ENCODE results near the gene ETV3L.

The ETV3L gene

GRCh38 chr1:157098519-157098918 lies 1.1 kb downstream of the ETV3L start:
- Histone ChIP-seq H3K4me1 (ENCODE audit: low read depth, poor library complexity, severe bottlenecking) (no peaks in the 10 kb centered on the region), H3K27me3 (ENCODE audit: insufficient read depth, low read depth) (no peaks in the 10 kb centered on the region), H3K27ac (no peak overlapping the region), H3K79me2 (ENCODE audit: insufficient read depth, low read depth) (no peaks in the 10 kb centered on the region), H3K4me3 (IDR thresholded peaks at IDR 0.05; ENCODE audit: insufficient read depth, low read depth, low read length) (no peak overlapping the region), H3K36me3 (ENCODE audit: insufficient read depth) (no peaks in the 10 kb centered on the region), H4K20me1 (ENCODE audit: insufficient read depth) (no peaks in the 10 kb centered on the region), H2AFZ (ENCODE audit: low read depth) (no peak overlapping the region), H3K9ac (no peak overlapping the region), H3K4me2 (no peak overlapping the region)
- TF ChIP-seq, protein P1, sequence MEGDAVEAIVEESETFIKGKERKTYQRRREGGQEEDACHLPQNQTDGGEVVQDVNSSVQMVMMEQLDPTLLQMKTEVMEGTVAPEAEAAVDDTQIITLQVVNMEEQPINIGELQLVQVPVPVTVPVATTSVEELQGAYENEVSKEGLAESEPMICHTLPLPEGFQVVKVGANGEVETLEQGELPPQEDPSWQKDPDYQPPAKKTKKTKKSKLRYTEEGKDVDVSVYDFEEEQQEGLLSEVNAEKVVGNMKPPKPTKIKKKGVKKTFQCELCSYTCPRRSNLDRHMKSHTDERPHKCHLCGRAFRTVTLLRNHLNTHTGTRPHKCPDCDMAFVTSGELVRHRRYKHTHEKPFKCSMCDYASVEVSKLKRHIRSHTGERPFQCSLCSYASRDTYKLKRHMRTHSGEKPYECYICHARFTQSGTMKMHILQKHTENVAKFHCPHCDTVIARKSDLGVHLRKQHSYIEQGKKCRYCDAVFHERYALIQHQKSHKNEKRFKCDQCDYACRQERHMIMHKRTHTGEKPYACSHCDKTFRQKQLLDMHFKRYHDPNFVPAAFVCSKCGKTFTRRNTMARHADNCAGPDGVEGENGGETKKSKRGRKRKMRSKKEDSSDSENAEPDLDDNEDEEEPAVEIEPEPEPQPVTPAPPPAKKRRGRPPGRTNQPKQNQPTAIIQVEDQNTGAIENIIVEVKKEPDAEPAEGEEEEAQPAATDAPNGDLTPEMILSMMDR (conservative IDR thresholded peaks at IDR 0.05; ENCODE audit: low read depth, low read length) = no peak

DNA sequence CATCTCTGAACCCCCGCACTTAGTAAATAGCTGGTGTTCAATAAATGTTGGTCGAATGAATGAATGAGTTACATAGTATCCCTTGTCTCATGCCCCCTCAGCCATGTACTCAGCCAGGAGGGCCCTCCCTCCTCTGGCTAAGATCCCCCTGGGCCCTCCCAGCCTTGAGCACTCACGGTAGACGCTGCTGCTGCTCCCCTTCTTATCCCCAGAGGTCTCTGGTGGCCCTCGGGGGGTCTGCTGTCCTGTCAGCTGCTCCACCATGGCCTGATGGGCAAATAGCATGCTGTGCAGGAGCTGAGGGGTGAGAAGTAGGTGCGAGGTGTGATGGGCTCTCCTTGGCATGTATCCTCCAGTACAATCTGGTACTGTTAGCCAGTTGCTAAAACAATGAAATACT lies 1.9 kb downstream of the ETV3L start:
- no peaks in the 10 kb centered on the region for H3K4me1 ChIP-seq (ENCODE audit: low read depth, poor library complexity, severe bottlenecking)
- no peak overlapping the region for H3K4me2 ChIP-seq
- H3K9ac ChIP-seq = no peak overlapping the region
- no peaks in the 10 kb centered on the region for H3K79me2 ChIP-seq (ENCODE audit: insufficient read depth, low read depth)
- no peaks in the 10 kb centered on the region for H3K36me3 ChIP-seq (ENCODE audit: insufficient read depth)
- TF ChIP-seq, protein P1 (conservative IDR thresholded peaks at IDR 0.05; ENCODE audit: low read depth, low read length) = no peak
- no peak overlapping the region for H2AFZ ChIP-seq (ENCODE audit: low read depth)
- H3K4me3 ChIP-seq (IDR thresholded peaks at IDR 0.05; ENCODE audit: insufficient read depth, low read depth, low read length) = no peak overlapping the region
- no peak overlapping the region for H3K27ac ChIP-seq
- no peaks in the 10 kb centered on the region for H3K27me3 ChIP-seq (ENCODE audit: insufficient read depth, low read depth)
- H4K20me1 ChIP-seq (ENCODE audit: insufficient read depth) = no peaks in the 10 kb centered on the region

- Histone ChIP-seq H3K36me3 (ENCODE audit: insufficient read depth) (no peaks in the 10 kb centered on the region), H3K4me3 (IDR thresholded peaks at IDR 0.05; ENCODE audit: insufficient read depth, low read depth, low read length) (no peak overlapping the region), H2AFZ (ENCODE audit: low read depth) (no peak overlapping the region), H3K4me2 (no peak overlapping the region), H3K4me1 (ENCODE audit: low read depth, poor library complexity, severe bottlenecking) (no peaks in the 10 kb centered on the region), H4K20me1 (ENCODE audit: insufficient read depth) (no peaks in the 10 kb centered on the region), H3K79me2 (ENCODE audit: insufficient read depth, low read depth) (no peaks in the 10 kb centered on the region), H3K27me3 (ENCODE audit: insufficient read depth, low read depth) (no peaks in the 10 kb centered on the region), H3K9ac (no peak overlapping the region), H3K27ac (no peak overlapping the region)
- TF ChIP-seq, protein P1 (conservative IDR thresholded peaks at IDR 0.05; ENCODE audit: low read depth, low read length) = no peak
Observed at GRCh38 chr1:157096881-157097280, 2.7 kb downstream of the ETV3L start.

DNA sequence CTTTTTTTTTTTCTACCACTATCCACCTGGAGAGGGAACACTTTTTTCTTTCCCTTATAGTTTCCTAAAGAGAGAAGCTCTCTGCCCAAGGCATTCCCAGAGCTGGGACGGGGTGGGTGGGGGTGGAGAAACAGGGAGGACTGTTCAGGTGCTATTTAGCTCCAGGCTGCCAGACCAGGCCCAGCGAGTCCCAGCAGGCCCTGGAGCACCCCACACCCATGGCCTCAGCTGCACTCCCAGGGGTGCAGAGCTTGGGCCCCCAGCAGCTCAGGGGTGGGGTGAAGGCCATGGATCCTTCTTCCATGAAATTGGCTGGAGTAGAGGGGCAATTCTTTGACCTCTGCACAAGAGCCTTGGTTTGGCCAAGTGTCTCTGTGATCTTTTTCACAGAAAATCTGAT lies 4.1 kb downstream of the ETV3L start:
- peaks cover 1% of the 10 kb centered on the region for H3K4me1 ChIP-seq (ENCODE audit: low read depth, poor library complexity, severe bottlenecking)
- H3K9ac ChIP-seq = no peak overlapping the region
- H3K36me3 ChIP-seq (ENCODE audit: insufficient read depth) = no peaks in the 10 kb centered on the region
- H3K27me3 ChIP-seq (ENCODE audit: insufficient read depth, low read depth) = no peaks in the 10 kb centered on the region
- no peak overlapping the region for H3K4me3 ChIP-seq (IDR thresholded peaks at IDR 0.05; ENCODE audit: insufficient read depth, low read depth, low read length)
- no peak overlapping the region for H3K4me2 ChIP-seq
- TF ChIP-seq, protein P1 (conservative IDR thresholded peaks at IDR 0.05; ENCODE audit: low read depth, low read length) = no peak
- H3K27ac ChIP-seq = no peak overlapping the region
- H3K79me2 ChIP-seq (ENCODE audit: insufficient read depth, low read depth) = no peaks in the 10 kb centered on the region
- H2AFZ ChIP-seq (ENCODE audit: low read depth) = no peak overlapping the region
- H4K20me1 ChIP-seq (ENCODE audit: insufficient read depth) = no peaks in the 10 kb centered on the region

Data from KMS-11 (cell line).